ENCODE data around the gene PPM1D.

Gene PPM1D

GRCh38 chr17:60618854-60619526, 19.0 kb downstream of the PPM1D start:
- DNase-seq (ENCODE audit: low read depth, low spot score): no peak

DNA sequence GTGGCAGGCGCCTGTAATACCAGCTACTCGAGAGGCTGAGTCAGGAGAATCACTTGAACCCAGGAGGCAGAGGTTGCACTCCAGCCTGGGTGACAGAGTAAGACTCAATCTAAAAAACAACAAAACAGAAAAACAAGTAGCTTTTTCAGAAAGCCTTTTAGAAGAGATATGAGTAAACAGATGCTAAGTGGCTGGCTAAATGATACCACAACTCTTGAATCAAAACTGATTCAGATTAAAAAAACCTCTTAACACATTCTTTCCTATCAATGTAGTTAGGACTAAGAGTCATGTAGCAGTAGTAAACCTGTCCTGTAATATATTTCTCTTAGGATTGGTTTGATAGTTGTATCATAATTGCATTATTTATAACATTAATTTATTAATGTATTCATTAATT, 23.0 kb downstream of the PPM1D start:
- no peak for DNase-seq (ENCODE audit: low read depth, low spot score)

DNA sequence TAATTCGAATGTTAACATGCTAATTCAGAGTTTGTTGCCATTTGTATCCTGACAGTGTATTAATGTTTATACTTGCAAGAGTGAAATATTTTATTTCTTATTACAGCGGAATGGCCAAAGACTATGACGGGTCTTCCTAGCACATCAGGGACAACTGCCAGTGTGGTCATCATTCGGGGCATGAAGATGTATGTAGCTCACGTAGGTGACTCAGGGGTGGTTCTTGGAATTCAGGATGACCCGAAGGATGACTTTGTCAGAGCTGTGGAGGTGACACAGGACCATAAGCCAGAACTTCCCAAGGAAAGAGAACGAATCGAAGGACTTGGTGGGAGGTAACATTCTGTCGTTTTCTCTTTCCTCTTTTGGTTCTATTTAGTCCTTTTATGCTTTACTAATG, 23.4 kb downstream of the PPM1D start:
- DNase-seq (ENCODE audit: low read depth, low spot score): no peak

- no peak for DNase-seq (ENCODE audit: low read depth, low spot score)
These were observed 27.1 kb downstream of the PPM1D start for GRCh38 chr17:60627124-60627523.

DNA sequence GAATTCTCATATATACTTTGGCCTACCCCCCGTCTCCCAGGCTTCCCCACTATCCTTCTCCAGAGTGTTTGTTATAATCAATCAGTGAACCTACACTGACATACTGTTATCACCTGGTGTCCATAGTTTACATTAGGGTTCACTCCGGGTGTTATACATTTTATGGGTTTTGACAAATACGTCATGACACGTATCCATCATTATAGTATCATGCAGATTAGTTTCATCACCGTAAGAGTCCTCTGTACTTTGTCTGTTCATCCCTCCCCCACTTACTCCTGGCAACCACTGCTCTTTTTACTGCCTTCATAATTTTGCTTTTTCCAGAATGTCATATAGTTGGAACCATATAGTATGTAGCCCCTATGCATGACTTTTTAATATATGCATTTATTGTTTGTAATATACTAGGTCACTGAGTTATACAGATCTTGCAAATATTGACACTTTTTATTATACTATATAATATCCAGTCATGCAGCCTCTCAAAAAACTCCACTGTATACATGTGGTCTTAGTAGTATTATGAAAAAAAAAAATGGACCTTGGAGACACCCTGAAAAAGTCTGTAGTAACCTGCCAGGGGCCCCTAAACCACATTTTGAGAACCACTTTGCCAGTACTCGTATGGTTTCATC, 28.4 kb downstream of the PPM1D start:
- DNase-seq (ENCODE audit: low read depth, low spot score): no peak

DNA sequence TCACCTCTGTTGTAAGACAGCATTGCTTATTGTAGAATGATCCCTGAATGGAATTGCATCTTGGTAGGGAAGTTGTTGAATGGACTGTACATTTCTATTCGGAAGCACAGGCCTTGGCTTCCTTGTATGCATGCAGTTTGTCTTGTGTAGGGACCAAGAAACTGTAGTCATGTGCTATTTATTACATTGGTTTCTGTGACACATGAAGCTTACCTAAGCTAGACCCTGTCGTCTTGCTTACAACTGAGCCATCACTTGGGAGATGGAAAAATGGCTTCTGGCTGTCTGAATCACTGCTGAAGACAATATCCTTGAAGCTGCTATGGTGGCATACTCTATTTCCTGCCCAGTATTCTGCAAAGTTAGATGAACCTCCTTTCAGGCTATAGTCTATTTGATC, 29.1 kb downstream of the PPM1D start:
- no peak for DNase-seq (ENCODE audit: low read depth, low spot score)

GRCh38 chr17:60630352-60630751, 30.4 kb downstream of the PPM1D start:
- no peak for DNase-seq (ENCODE audit: low read depth, low spot score)

- no peak for DNase-seq (ENCODE audit: low read depth, low spot score)
These were observed 31.1 kb downstream of the PPM1D start for GRCh38 chr17:60631119-60631518.

DNA sequence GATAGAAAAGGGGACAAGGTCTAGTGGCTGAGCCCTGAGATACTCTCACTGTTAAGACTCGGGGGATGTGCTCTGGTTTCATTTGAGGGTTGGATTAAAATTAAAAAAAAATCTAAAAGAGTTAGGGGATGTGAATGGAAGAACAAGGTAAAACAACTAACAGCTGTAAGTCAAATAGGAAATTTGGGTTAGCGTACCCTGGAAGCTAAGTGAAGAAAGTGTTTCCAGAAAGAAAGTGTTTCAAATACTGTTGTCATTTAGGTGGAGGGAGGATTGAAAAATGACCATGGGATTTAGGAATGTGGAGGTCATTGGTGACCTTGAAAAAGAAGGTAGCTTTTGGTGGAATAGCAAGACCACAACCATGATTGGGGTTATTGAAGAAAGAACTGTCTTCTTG, 37.7 kb downstream of the PPM1D start:
- DNase-seq (ENCODE audit: low read depth, low spot score): no peak

DNA sequence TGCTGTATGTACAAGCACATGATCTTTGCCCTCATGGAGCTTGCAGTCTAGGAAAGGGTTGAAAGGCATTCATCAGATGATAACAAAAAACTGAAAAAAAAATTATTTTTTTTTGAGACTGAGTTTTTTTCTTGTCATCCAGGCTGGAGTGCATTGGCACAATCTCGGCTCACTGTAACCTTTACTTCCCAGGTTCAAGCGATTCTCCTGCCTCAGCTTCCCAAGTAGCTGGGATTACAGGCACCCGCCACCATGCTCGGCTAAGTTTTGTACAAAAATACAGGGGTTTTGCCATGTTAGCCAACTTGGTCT, 39.0 kb downstream of the PPM1D start:
- DNase-seq (ENCODE audit: low read depth, low spot score): no peak

DNA sequence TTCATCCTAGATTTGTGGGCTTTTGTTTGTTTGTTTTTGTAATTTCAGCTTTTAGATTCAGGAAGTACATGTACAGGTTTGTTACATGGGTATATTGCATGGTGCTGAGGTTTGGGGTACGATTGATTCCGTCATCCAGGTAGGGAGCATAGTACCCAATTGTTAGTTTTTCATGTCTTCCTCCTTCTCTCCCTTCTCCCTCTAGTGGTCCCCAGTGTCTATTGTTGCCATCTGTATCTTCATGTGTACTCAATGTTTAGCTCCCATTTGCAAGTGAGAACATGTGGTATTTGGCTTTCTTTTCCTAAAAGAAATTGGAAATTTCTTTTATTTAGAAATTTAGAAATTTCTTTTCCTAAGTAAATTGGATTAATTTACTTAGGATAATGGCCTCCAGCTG, 40.5 kb downstream of the PPM1D start:
- no peak for DNase-seq (ENCODE audit: low read depth, low spot score)

DNA sequence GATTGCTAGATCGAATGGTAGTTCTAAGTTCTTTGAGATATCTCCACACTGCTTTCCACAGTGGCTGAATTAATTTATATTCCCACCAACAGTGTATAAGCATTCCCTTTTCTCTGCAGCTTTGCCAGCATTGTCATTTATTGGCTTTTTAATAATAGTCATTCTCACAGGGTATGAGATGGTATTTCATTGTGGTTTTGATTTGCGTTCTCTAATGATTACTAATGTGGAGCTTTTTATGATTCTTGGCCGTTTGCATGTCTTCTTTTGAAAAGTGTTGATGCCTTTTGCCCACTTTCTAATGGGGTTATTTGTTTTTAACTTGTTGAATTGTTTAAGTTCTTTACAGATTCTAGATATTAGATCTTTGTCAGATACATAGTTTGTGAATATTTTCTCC, 41.1 kb downstream of the PPM1D start:
- no peak for DNase-seq (ENCODE audit: low read depth, low spot score)

- DNase-seq (ENCODE audit: low read depth, low spot score): peak; percentile 4
These were observed 41.8 kb downstream of the PPM1D start for GRCh38 chr17:60641810-60642220.

DNA sequence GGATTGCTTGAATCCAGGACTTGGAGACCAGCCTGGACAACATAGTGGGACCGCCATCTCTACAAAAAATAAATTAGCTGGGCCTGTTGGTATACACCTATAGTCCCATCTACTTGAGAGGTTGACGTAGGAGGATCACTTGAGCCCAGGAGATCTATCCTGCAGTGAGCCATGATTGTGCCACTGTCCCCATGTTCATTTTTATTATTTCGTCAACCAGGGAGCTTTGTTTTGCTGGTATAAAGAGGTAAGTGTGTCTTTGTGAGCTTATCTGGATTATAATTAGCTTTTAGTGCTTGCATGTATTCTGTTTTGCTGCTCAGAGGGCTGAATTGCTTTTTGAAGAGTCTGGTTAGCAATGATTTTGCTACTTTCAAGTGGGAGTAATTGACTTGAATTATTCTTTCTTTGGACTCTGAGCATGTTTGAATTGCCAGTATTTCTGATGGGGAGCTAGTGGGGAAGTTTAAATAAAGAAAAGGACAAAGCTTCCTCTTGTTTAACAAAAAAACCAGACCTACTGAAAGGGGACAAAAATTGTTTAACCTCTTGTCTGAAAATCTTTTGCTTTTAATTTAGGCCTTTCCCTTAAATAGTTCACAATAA, 46.0 kb downstream of the PPM1D start:
- DNase-seq (ENCODE audit: low read depth, low spot score): no peak

DNA sequence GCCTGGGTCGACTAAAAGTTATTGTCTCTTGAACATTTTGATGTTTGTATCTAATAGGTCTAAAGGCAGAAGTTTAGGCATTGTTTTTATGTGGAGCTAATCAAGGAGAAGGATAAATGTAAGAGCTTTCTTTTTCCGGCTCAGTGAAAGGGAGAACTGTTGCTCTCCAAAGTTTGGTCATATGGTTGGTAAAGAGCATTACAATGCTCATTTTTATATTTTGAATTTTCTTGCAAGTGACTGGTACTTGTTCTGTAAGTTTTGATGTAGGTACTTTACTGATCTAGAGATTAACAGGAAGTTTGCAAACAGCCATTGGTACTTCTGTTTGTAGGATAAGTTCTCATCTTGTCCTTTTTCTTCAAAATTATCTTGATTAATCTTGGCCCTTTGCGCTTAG, 46.7 kb downstream of the PPM1D start:
- no peak for DNase-seq (ENCODE audit: low read depth, low spot score)

GRCh38 chr17:60647705-60648104, 47.7 kb downstream of the PPM1D start:
- no peak for DNase-seq (ENCODE audit: low read depth, low spot score)

DNA sequence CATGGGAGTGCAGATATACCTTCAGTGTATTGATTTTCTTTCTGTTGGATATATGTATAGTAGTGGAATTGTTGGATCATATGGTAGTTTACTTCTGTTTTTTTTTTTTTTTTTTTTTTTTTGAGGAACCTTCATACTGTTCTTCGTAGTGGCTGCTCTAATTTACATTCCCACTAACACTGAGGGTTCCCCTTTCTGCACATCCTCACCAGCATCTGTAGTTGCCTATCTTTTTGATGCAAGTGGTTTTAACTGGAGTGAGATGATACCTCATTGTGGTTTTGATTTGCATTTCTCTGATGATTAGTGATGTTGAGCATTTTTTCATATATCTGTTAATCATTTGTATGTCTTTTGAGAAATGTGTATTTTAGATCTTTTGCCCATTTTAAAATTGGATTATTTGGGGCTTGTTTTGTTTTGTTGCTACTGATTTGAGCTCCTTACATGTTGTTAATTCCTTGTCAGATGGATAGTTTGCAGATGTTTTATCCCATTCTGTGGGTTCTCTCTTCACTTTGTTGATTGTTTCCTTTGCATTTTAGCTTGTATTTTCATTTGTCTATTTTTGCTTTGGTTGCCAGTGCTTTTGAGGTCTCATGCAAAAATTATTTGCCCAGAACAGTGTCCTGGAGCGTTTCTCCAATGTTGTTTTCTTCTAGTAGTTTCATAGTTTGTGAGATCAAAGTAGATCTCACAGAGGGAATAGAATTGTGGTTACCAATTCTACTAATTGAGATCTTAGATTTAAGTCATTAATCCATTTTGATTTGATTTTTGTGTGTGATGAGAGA, 52.7 kb downstream of the PPM1D start:
- no peak for DNase-seq (ENCODE audit: low read depth, low spot score)

DNA sequence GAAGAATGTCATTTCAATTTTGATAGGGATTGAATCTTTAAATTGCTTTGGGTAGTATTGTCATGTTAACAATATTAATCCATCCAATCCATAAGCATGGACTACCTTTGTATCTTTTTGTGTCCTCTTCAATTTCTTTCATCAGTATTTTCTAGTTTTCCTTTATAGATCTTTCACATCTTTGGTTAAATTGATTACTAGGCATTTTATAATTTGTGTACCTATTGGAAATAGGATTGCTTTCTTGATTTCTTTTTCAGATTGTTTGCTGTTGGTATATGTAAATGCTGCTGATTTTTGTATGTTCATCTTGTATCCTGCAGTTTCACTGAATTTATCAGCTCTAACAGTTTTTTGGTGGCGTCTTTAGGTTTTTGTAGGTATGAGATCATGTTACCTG, 53.6 kb downstream of the PPM1D start:
- DNase-seq (ENCODE audit: low read depth, low spot score): no peak

GRCh38 chr17:60656499-60656898, 56.5 kb downstream of the PPM1D start:
- DNase-seq (ENCODE audit: low read depth, low spot score): no peak

DNA sequence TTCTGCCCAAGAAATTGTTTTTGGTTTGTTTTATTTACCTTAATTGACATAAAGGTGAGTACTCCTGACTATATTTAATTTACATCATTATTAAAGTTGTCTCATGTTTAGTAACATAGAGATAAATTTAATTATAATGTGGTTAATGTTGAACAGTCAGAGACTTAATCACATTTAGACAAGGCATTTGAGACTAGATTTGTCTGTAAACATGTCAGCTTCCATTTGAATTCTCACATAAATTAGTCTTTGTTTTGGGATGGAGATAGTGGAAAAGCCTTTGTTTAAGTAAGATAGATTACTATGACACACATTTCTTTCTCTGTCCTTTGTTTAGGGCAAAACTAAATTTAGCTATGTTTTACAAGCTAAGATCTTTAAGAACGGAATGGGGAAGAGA, 59.2 kb downstream of the PPM1D start:
- no peak for DNase-seq (ENCODE audit: low read depth, low spot score)

DNA sequence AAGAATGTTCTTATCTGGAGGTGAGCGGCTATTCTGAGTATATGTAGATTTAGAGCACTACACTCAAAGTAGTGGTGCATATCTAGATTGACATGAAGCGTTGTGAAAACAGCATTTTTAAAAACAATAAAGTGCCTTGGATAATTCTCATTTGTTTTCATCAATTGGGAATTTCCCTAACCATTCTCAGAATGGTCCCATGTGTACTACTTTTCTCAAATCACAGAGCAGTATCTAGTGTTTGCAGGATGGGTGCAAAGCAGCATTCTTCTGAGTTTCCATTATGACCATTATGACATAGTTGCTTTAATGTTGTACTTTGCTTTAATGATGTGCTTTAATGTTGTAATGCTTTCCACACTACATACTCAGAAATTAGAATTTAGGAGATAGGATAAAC, 61.5 kb downstream of the PPM1D start:
- DNase-seq (ENCODE audit: low read depth, low spot score): no peak

DNA sequence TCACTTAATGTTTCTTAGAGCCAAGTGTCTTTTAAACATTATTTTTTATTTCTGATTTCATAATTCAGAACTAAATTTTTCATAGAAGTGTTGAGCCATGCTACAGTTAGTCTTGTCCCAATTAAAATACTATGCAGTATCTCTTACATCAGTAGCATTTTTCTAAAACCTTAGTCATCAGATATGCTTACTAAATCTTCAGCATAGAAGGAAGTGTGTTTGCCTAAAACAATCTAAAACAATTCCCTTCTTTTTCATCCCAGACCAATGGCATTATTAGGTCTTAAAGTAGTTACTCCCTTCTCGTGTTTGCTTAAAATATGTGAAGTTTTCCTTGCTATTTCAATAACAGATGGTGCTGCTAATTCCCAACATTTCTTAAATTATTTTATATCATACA, 64.0 kb downstream of the PPM1D start:
- no peak for DNase-seq (ENCODE audit: low read depth, low spot score)

GRCh38 chr17:60665602-60666001, 65.6 kb downstream of the PPM1D start:
- DNase-seq (ENCODE audit: low read depth, low spot score): no peak

Measured in activated naive CD8-positive, alpha-beta T cell treated with anti-CD3 and anti-CD28 coated beads, Interleukin-2, amount 50 U/mL, for 16 hours (primary cell).